ENCODE data around the gene SPIRE1. TPM values are rescaled to one million over a fixed set of nuclear protein-coding genes. Genes with fewer than 3 reads are reported as not detected.

SPIRE1 gene
- 15.8 and 24.6 TPM in 2 replicates for total RNA-seq

GRCh38 chr18:12657684-12658425 lies at the start of gene SPIRE1:
Gene SPIRE1 (minus strand): TSS chr18:12658107. CDS start chr18:12657866, 241 bp downstream.

GRCh38 chr18:12702221-12703095 lies 44.6 kb upstream of the SPIRE1 start, which contains the start of the genes CEP76 and PSMG2:
Gene CEP76 (minus strand): TSS chr18:12702723. CDS start chr18:12702548, 175 bp downstream.
Gene PSMG2 (plus strand): TSS chr18:12703042. CDS start chr18:12703108, 66 bp downstream.

Other genes with a start within 250 kb of the SPIRE1 start
- 9.4 and 12.0 TPM in 2 replicates for gene CEP76, start 44.6 kb upstream of the SPIRE1 start, total RNA-seq
- 65.2 and 87.3 TPM in 2 replicates for gene PSMG2, start 44.9 kb upstream of the SPIRE1 start, total RNA-seq
- 32.1 and 33.1 TPM in 2 replicates for gene PTPN2, start 226.1 kb upstream of the SPIRE1 start, total RNA-seq